ENCODE data around the gene TLCD5.

Gene TLCD5

DNA sequence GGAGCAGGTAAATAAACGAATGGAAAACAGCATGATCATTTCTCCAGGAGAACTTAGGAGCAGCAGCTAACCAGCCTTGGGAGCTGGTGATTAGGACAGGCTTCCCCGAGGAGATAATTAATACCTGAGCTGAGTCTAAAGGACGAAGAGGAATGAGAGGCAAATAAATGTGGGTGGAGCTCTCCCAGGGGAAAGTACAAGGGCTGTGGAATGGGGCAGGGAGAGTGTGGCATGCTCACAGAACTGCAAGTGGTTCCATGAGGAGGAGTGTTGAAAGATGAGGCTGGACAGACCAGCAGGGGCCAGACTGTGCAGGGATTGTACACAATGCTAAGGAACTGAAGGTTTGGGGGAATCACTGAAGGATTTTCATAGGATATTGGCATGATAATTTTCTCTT is 14.2 kb upstream of the TLCD5 start:
- DNase-seq = no peak

- DNase-seq = no peak
Measured at GRCh38 chr11:120314861-120315260, 10.2 kb upstream of the TLCD5 start.

DNA sequence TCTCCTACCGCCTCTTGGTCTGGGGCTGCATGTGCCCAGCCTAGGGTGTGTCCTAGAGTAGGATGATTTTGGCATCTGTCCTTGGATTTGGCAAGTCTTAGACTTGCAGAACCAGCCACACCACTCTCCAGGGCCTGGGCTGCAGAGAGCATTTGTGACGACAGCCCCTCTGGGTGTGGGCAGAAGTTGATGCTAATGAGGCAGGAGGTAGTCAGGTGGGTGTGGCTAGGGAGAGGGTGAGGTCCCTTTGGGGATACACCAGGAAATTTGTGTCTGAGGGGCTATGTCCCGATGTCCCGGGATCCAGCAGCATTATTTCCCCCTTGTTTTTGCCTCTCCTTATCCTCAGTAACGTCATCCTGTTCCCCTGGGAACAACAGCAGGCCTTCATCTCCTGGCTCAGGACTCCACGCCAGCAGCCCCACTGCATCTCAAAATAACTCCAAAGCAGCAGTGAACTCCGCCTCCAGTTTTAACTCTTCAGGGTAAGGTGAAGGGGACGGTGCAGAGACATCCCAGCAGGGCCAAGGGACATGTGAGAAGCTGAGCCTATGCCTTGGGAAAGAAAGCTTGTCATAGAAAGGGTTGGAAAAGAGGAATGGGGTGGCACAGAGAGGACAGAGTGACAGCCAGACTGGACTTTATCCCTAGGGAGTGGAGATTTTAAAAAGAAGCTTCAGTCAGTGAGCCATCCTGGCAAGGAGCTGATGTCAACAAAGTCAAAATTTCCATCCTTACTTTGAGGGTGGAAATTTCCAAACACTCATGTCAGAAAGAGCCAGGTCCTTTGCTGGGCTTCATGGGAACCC is 8.0 kb upstream of the TLCD5 start:
- DNase-seq = peak; percentile 36

DNA sequence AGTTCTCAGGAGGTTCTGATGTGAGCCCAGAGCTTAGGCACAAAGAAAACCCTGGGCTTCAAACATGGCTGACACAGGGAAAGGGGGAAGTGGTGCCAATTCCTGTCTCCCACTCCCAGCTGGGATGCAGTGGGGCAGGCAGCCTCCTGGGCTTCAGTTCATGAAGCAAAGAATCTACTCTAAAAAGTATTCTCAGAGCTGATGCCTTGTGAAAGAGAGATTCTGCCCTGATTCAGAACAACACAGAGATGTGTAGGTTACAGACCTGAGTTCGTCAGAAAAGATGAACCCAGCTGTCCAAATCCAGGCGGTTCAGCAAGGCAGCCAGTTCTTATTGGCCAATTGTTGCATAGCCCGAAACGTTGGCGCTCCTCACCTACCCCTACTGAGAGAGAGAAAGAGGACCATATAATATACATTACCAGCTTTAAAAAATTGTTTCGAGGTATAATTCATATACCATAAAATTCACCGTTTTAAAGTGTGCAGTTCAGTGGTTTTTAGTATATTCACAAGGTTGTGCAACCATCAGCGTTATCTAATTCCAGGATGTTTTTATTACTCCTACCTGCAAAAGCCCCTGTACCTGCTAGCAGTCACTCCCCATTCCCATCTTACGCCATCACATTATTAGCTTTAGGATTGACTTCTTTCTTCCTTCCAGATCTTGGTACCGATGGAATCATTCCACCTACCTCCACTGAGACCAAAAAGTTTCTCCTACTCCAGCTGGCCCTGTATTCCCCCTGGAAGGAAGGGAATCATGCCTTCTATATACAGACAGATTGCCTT is 7.2 kb upstream of the TLCD5 start:
- no peak for DNase-seq

DNA sequence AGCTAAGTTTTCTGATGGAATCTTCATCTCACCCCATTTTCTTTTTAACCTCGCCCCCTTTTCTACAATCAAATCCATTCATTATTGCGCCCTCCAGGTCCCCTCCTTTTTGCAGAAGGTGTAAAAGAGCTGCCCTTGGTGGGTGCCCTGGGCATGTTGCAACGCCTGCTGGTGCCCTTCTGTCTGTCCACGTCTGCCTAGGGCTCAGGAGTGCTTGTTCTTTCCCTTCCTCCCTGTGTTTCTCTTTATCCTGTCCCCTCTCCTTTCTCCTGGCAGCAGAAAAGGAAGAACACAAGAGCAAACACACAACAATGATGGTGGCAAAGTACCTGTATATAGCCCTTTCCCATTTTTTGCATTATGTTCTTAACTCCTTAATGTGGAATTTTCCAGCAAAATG is 6.2 kb upstream of the TLCD5 start:
- DNase-seq = no peak

GRCh38 chr11:120326228-120326627 is 1.1 kb downstream of the TLCD5 start:
- DNase-seq = no peak

- DNase-seq = no peak
Measured at GRCh38 chr11:120326845-120327281, 1.8 kb downstream of the TLCD5 start.

DNA sequence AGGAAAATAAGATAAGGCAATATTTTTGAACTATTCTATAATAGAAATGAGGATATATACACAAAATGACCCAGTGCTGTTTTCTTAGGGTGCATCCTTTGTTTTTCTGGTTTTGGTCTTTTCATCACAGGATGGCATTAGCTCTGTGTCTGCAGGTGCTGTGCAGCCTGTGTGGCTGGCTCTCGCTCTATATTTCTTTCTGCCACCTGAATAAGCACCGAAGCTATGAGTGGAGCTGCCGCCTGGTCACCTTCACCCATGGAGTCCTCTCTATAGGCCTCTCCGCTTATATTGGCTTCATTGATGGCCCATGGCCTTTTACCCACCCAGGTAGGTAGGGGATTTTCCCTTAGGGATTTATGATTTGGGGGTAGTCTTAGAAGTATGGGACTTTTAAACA is 2.2 kb downstream of the TLCD5 start:
- no peak for DNase-seq

DNA sequence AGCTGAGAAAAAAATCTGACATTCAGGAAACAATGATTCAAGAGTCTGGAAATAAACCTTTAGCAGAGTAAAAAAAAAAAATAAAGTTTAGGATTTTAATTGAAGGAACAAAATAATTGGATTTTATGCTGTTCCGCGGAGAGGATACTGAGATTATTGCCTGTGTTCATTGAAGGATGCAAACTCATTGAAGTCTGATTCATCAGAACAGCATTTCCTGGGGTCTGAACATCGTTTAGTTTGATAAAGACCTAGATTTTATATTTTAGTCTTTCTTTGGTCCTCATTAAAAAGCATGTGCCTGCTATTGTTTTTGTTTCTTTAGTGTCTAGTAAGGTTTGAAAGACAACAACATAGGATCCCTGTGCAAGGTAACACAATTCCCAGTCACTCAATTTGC is 4.5 kb downstream of the TLCD5 start:
- no peak for DNase-seq

GRCh38 chr11:120330045-120330444 is 4.9 kb downstream of the TLCD5 start:
- DNase-seq = no peak

DNA sequence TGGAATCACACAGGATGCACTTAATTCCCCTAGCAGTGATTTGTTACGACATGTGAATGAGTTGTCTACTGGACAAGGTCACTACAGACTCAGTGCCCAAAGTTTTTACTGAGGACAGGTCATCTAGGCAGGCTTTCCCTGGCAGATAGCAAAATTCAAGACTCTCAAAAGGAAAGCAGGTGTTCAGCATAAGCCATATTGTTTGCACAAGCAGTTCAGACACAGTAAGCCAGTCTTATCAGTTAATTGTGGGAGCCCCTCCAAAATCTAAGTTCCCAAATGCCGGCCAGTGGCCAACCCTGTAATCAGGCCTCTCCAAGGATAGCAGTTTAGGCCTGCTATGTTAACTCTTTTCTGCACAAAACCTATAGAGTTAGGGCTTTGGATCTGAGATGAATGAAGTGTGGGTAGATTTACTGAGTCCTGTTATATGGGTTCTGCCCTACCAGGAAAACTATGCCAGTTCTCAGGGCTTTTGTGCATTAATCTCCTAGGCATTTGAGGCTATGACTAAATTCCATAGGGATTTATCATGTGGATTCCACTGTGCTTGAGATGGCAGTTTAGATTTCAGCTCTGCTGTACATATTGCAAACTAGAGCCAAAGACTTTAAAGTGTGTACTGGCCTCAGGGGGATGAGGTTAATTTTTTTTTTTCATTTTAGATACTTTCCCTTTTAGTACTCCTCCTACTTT is 6.3 kb downstream of the TLCD5 start:
- no peak for DNase-seq

DNA sequence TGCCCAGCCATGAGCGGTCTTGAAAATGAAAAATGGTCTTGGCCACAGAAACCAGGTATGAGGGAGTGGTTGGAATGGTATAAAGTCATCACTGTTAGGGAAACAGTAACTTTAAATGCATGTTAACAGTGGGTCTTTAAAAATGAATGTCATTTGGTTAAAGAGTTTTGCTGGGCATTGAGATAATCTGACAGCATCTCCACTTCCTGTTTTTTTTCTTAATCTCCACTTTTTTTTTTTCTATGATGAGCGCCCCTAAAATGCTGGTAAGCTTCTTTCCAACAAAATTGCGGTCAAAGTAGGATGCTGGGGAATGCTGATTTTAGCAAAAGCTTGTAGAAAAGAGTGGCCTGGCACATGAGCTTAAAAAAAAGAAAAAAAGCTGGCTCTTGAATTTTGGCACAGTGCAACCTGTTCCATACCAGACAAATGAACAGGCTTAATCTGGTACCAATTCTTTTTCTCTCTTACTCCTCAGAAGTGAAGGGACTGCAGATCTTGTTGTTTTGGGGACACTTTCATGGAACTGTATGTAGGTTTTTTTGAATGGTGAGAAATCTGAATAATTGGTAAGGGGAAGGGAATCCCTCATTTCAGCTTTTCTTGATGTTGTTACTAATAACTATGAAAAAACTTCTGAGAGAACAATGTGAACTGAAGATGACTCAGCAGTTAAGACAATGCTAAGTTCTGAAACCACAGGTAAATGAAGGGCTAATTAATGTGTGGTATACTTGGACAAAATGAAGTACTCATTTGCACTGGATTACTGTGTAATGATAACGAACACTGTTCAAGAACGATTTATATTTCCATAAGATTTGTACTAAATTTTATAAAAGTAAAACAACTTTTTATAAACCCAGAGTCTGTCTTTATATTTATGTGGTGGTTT is 8.0 kb downstream of the TLCD5 start:
- DNase-seq = no peak

DNA sequence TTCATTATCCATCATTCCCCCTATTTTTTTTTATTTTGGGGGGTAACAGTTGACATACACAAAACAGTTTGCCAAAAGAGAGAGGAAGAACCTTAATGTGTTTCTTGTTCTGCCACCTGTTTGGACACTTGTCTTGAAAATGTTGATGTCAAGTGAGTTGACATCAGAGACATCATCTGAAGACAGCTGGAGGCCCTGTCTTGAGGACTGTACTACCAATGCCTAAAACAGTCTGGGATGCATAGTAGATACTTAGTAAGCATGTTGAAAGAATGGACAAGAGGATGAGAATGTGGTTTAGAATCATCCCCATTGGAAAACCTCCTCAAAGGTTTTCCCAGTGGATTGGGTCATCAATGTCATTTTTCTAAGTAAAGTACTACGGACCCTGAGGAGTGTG is 8.7 kb downstream of the TLCD5 start:
- DNase-seq = no peak

DNA sequence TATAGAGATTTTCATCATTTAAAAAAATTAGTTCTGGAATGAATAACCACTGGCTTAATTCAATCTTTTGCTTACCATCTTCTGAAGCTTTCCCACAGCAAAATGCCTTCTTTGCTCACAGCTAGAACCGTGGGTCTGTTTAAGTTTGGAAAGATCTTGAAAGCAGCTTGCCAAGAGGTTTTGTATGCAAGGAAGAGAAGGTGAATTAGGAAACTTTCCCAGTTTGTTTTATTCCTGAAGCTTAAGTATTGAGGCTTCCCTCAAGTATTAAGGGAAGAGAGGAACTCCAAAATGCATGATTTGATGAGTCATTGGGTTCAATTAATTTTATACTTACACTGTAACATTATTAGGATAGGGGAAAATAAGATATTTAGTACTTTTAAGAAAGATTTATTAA is 9.2 kb downstream of the TLCD5 start:
- DNase-seq = no peak

DNA sequence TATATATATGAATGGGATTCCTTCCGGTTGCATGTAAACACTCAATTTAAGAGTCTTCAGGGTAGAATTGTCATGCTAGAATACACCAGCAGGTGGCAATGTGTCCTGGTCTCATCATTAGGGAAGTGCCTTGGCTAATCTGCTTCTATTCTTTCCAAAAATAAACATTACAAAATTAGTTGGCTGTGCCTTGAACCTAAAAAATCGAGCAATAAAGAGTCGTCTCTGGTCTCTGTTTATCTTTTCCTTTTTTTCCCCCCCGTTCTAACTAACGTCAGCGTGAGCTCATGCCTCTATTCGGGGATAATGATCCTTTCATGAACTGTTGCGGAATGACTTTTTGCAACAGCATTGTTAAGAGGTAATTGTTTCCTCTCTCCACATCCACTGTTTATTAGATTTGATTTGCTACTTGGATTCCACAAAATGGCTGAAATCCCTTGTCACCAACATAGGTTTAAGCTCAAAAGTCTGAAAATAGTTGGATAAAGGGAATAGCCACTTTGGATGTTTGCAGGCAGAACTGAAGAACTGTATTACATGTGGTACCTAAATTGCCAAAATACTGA is 9.9 kb downstream of the TLCD5 start:
- DNase-seq = peak; percentile 55

DNA sequence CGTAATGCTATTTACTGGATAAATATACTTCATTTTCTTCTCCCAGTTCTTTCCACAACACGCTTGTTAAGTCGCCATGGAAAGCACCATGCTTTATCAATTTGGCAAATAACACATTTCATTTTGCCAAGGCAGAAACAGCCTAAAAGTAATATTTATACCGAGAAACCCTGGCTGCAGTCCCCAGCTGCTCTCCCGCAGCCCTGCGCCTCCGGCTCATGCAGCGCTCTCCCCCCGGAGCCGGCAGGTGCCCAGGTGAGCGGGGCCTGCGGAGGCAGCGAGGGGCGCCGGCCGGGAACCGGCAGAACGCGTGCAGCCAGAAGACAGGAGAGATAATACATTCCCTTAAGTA is 10.4 kb downstream of the TLCD5 start:
- DNase-seq = no peak

DNA sequence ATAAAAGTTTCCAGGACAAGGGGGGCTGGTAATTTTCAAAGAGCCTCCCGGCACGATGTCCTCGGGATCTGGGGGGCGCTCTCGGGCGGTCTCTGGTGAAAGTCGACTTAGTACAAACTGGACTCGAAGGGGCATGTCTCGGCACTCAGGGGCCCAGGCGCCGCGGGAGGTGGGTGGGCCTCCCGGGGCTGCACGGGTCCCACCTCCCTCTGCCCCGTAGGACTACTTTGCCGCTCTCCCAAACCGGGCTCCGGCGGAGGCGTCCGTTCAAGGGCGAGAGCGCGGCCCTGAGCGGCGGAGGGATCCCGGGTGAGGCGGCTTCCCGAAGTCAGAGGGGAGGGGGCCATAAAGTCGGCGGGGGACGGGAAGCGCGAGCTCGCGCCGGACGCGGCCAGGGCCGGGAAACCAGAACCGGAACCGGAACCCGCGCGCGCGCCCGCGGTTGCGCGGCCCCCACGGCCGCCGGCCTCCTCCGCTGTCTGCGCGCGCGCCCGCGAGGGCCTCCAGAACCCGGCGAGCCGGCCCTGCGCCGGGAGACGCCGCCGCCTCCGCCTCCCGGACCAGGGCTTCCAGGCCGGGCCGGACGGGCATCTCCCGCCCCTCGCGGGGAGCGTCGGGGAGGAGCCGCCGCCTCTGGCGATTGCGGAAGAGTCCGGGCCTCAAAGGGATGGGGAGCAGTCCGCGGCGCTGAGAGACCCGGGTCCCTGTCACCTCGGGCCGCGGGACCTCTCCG is 11.0 kb downstream of the TLCD5 start, which contains the start of gene ARHGEF12:
Gene ARHGEF12 (plus strand): TSS at position 506 of the 733 bp plus-strand sequence. CDS start 831 bp downstream, outside the sequence.
- peak; percentile 89 for DNase-seq

- no peak for DNase-seq
Measured at GRCh38 chr11:120336641-120337354, 11.7 kb downstream of the TLCD5 start.

- no peak for DNase-seq
Measured at GRCh38 chr11:120337355-120338106, 12.4 kb downstream of the TLCD5 start.
